CD14-positive monocyte (primary cell): ENCODE data around the gene SLIT3. TPM values are rescaled to one million over a fixed set of nuclear protein-coding genes. Genes with fewer than 3 reads are reported as not detected.

Source experiments
- DNase-seq, 3 donors: peaks; one replicate each; pipeline ENCODE4 v3.0.0-alpha.2; 2011 to 2022
- H2AFZ ChIP-seq: 2 replicates; pipeline ENCODE4 v1.6.0; 2012; ENCODE audit warnings: mild to moderate bottlenecking, low read depth, low read length, inconsistent platforms; ENCODE audit not compliant: insufficient read depth, poor library complexity, severe bottlenecking
- H3K27ac ChIP-seq, 2 donors: 1 replicate in 1 of 2; 2 replicates in 1 of 2; pipeline ENCODE4 v1.5.1; 2012 to 2013; ENCODE audit warnings: low read length in 2 of 2, control low read depth in 1 of 2, inconsistent platforms in 1 of 2, low read depth in 1 of 2, mild to moderate bottlenecking in 1 of 2
- H3K27me3 ChIP-seq, 2 donors: one replicate each; pipeline versions ENCODE4 v1.6.0 to v1.6.1; 2011 to 2013; ENCODE audit warnings: low read length in 2 of 2; ENCODE audit not compliant: control insufficient read depth in 2 of 2, insufficient read depth in 2 of 2
- H3K36me3 ChIP-seq, 2 donors: replicated peaks in 1 of 2; 1 replicate in 1 of 2; 2 replicates in 1 of 2; pipeline versions ENCODE4 v1.5.1 to v1.6.1; 2012 to 2013; ENCODE audit warnings: low read length in 2 of 2, control low read depth in 1 of 2, inconsistent platforms in 1 of 2, mild to moderate bottlenecking in 1 of 2; ENCODE audit not compliant: insufficient read depth in 2 of 2, control insufficient read depth in 1 of 2
- H3K4me1 ChIP-seq, 2 donors: 1 replicate in 1 of 2; 2 replicates in 1 of 2; pipeline versions ENCODE4 v1.5.1 to v1.6.1; 2012 to 2013; ENCODE audit warnings: low read length in 2 of 2, control low read depth in 1 of 2, inconsistent platforms in 1 of 2, mild to moderate bottlenecking in 1 of 2, moderate library complexity in 1 of 2; ENCODE audit not compliant: insufficient read depth in 2 of 2, control insufficient read depth in 1 of 2
- H3K4me2 ChIP-seq: replicated peaks from 2 replicates; pipeline ENCODE3; 2012; ENCODE audit warnings: low read length, moderate library complexity, mild to moderate bottlenecking; ENCODE audit not compliant: poor library complexity, severe bottlenecking; ENCODE audit errors: extremely low read depth
- H3K4me3 ChIP-seq, 3 experiments: fragments of 200-600 bp in 1 of 3; sonication (generic) in 1 of 3; replicated peaks in 1 of 3; 1 replicate in 2 of 3; 2 replicates in 1 of 3; pipeline ENCODE4 v1.5.1; 2011 to 2013; ENCODE audit warnings: low read length in 3 of 3, mild to moderate bottlenecking in 3 of 3, control low read depth in 2 of 3, low read depth in 2 of 3, inconsistent platforms in 1 of 3, moderate library complexity in 1 of 3
- H3K79me2 ChIP-seq: 2 replicates; pipeline ENCODE4 v1.6.0; 2012; ENCODE audit warnings: mild to moderate bottlenecking, control low read depth, inconsistent platforms, low read length, moderate library complexity; ENCODE audit not compliant: insufficient read depth
- H3K9ac ChIP-seq: 2 replicates; pipeline ENCODE4 v1.6.0; 2017; ENCODE audit warnings: low read length, mild to moderate bottlenecking; ENCODE audit not compliant: insufficient read depth, poor library complexity, severe bottlenecking
- H3K9me3 ChIP-seq, 2 donors: replicated peaks in 1 of 2; 1 replicate in 1 of 2; 2 replicates in 1 of 2; pipeline versions ENCODE4 v1.5.1 to v1.6.1; 2012 to 2013; ENCODE audit warnings: low read length in 2 of 2, control low read depth in 1 of 2; ENCODE audit not compliant: control insufficient read depth in 1 of 2, insufficient read depth in 1 of 2
- H4K20me1 ChIP-seq: 2 replicates; pipeline ENCODE4 v1.6.0; 2012; ENCODE audit warnings: mild to moderate bottlenecking, low read length, control low read depth, moderate library complexity; ENCODE audit not compliant: insufficient read depth
- H3K27ac Mint-ChIP-seq, 7 donors: one replicate each; pipeline ENCODE4 v1.8.0; 2020; ENCODE audit warnings: mild to moderate bottlenecking in 7 of 7, mixed read lengths in 7 of 7, moderate library complexity in 6 of 7, inconsistent platforms in 2 of 7
- H3K27me3 Mint-ChIP-seq, 3 donors: one replicate each; pipeline ENCODE4 v1.8.0; 2021 to 2022; ENCODE audit warnings: low read depth in 3 of 3, mild to moderate bottlenecking in 3 of 3, mixed read lengths in 3 of 3, moderate library complexity in 3 of 3, inconsistent platforms in 1 of 3
- H3K36me3 Mint-ChIP-seq, 2 donors: one replicate each; pipeline ENCODE4 v1.8.0; 2020; ENCODE audit warnings: mixed read lengths in 2 of 2, inconsistent platforms in 1 of 2, mild to moderate bottlenecking in 1 of 2
- H3K4me1 Mint-ChIP-seq: one replicate; pipeline ENCODE4 v1.8.0; 2020; ENCODE audit warnings: mild to moderate bottlenecking, mixed read lengths
- H3K4me3 Mint-ChIP-seq, 2 donors: one replicate each; pipeline ENCODE4 v1.8.0; 2020; ENCODE audit warnings: mild to moderate bottlenecking in 2 of 2, mixed read lengths in 2 of 2, moderate library complexity in 1 of 2
- H3K9me3 Mint-ChIP-seq, 7 donors: one replicate each; pipeline ENCODE4 v1.8.0; 2020 to 2022; ENCODE audit warnings: mixed read lengths in 7 of 7, mild to moderate bottlenecking in 6 of 7, moderate library complexity in 6 of 7, inconsistent platforms in 2 of 7
- CTCF ChIP-seq: fragments of 200-600 bp; IDR thresholded peaks from one replicate; pipeline ENCODE4 v1.8.0; 2022; ENCODE audit warnings: antibody characterized with exemption, mild to moderate bottlenecking
- WGBS: methylation state at CpG from one replicate; pipeline ENCODE4 v1.1.5; 2013; ENCODE audit warnings: missing lambda C conversion rate; ENCODE audit not compliant: insufficient coverage; 5-methylcytosine and 5-hydroxymethylcytosine counted together
- intact Hi-C, 2 donors: fragments of 100-400 bp; cut with micrococcal nuclease; formaldehyde crosslinking; loops; one replicate each; pipeline versions ENCODE4 v1.15.0 to v1.15.1; 2023
- polyA plus RNA-seq, 3 donors: library from polyadenylated mRNA; depleted of rRNA in 1 of 3; unstranded in 2 of 3; stranded (reverse) in 1 of 3; fragments of 300-500 nt in 2 of 3; fragments of >200 nt in 1 of 3; fragmentation: Illumina TruSeq in 2 of 3; gene quantifications; 1 replicate in 2 of 3; 2 replicates in 1 of 3; pipeline ENCODE4 v1.2.3, GENCODE V29; 2012 to 2021

Gene SLIT3
- polyA plus RNA-seq, 3 donors = not detected

DNA sequence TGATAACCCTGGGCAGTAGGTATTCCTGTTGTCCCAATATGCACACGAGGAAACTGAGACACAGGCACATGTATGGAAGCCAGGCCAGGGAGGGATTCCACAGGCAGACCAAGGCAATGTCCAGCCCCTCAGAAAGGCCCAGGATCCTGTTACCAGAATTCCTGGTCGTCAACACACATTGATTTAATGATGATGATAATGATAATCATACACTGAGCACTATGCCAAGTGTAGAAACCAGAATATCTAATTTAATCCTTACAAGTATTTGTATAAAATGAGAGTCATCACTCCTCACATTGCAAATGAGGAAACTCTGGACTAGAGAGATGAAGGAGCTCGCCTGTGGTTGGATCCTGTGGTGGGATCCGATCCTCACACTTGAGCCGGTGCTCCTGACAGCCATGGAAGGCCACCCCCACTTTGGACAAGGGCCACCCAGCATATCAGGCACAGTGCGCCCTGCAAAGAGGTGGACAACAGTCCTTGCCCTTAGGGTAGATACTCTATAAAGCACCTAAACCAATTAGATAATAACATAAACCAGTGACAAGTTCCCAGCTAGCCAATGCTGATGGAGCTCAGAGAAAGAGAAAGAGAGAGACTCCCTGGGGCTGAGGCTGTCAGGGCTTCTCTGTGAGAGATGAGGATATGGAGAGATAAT, 185.3 kb downstream of the SLIT3 start:
- H3K79me2 ChIP-seq = no peaks in the 10 kb centered on the region
- peaks cover 0 to 14% of the 10 kb centered on the region in 2 donors for H3K9me3 ChIP-seq
- H3K4me3 ChIP-seq = no peak overlapping the region
- no peaks in the 10 kb centered on the region for H3K4me1 ChIP-seq
- no peak overlapping the region for H3K4me2 ChIP-seq
- H3K9ac ChIP-seq = no peak overlapping the region
- DNase-seq = no peak
- Mint-ChIP-seq H3K4me3 (no peak overlapping the region), H3K36me3 (no peaks in the 10 kb centered on the region), H3K4me1 (no peaks in the 10 kb centered on the region), H3K27ac (no peak overlapping the region), H3K9me3 (peaks cover 3 to 14% (median 9%) of the 10 kb centered on the region in 7 donors), H3K27me3 (peaks cover 0 to 4% (median 4%) of the 10 kb centered on the region in 3 donors)
- H3K27me3 ChIP-seq = no peaks in the 10 kb centered on the region
- no peaks in the 10 kb centered on the region for H4K20me1 ChIP-seq
- no peak for TF ChIP-seq CTCF
- intact Hi-C loops = no loop called here
- 82% methylated on average over 2 of the region's 6 CpGs for WGBS
- H2AFZ ChIP-seq = no peak overlapping the region
- H3K27ac ChIP-seq = no peak overlapping the region
- H3K36me3 ChIP-seq = no peaks in the 10 kb centered on the region

DNA sequence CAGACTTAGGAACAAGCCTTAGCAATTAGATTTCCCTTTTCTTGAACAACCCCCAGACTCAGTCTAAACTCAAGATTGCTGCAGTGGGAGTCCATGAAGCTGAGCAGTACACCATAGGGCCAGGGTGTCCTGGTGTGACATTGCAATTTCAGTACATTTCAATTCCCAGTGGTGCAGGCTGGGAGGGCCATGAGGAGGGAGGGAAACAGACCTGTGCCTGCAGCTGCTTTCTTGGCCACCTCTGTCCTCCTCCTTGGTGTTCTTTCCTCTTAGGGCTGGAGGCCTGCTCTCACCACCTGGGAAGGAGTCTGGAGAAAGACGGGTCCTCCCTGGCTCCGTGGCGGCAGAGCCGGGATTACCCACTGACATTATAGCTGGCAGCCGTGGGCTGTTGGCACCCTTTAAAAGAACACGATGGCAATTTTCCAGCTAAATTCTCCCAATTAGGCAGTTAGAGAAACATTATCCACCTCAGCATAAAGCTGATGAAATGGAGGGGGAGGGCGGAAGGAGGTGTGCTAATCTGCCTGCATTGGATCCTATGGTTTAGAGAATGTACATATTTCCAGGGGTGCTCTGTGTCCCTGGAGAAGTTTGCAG, 186.4 kb downstream of the SLIT3 start:
- Histone ChIP-seq H3K79me2 (no peaks in the 10 kb centered on the region), H3K4me2 (no peak overlapping the region), H3K4me3 (no peak overlapping the region), H3K27ac (no peak overlapping the region), H3K9ac (no peak overlapping the region), H4K20me1 (no peaks in the 10 kb centered on the region), H3K9me3 (peaks cover 0 to 14% of the 10 kb centered on the region in 2 donors), H3K36me3 (no peaks in the 10 kb centered on the region), H2AFZ (no peak overlapping the region), H3K4me1 (no peaks in the 10 kb centered on the region), H3K27me3 (no peaks in the 10 kb centered on the region)
- intact Hi-C loops = no loop called here
- Mint-ChIP-seq H3K4me1 (no peaks in the 10 kb centered on the region), H3K27ac (no peak overlapping the region), H3K9me3 (peaks cover 3 to 17% (median 9%) of the 10 kb centered on the region in 7 donors), H3K4me3 (no peak overlapping the region), H3K36me3 (no peaks in the 10 kb centered on the region), H3K27me3 (peaks cover 0 to 4% (median 4%) of the 10 kb centered on the region in 3 donors)
- whole genome bisulfite sequencing = no CpG with 5 or more reads among the region's 7 CpGs
- TF ChIP-seq CTCF = no peak
- DNase-seq = no peak
